Measurements from ENCODE around the gene CACHD1.
"Not testable (repeated sequence)": the region's sequence is repeated elsewhere in the genome, so short reads cannot be mapped to it uniquely, and the experiment has no call there.

The CACHD1 gene

GRCh38 chr1:64703600-64703999, 233.7 kb downstream of the CACHD1 start:
- no peak overlapping the region for H3K4me3 ChIP-seq (ENCODE audit: low read depth, low read length)
- DNase-seq (ENCODE audit: low read depth), result no peak

DNA sequence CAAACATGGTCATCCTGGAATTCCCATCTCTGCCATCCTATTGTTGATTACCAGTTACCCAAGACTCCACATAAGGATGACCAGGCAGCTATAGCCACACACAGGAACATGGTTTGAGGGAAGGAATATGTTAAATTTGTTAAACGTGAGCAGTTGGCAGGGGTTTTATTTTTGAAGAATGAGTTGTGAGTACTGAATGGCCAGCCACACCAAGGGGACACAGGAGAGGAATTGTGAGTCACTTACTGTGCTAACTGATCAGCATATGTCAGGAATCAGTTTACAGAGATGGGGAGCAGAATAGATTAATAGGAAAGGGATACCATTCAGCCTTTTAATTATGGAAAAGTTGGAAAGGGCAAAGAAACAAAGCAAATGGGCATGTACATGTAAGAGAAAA, 235.7 kb downstream of the CACHD1 start:
- no peak for DNase-seq (ENCODE audit: low read depth)

DNA sequence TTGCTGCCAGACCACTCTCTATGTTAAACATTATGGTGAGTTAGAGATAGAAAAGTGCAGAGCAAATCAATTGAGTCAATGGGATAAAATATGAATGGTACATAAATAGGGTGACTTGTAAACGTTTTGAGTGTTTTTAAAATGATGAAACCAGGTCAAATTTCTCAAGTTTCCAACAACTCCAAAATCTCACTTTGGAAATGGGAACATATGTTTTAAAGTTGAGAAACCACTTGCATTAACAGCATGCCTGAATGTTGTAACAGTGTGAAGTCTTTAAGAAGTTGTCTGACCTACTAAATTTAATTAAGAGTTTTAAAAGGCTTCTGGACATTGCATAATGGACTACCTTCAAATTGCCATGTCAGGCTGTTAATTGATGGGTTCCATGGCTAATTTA, 241.3 kb downstream of the CACHD1 start:
- no peak overlapping the region for H3K4me3 ChIP-seq (ENCODE audit: low read depth, low read length)
- DNase-seq (ENCODE audit: low read depth), result no peak

More for the DNA sequence above, 235.7 kb downstream of the CACHD1 start:
- no peak overlapping the region for H3K4me3 ChIP-seq (ENCODE audit: low read depth, low read length)

DNA sequence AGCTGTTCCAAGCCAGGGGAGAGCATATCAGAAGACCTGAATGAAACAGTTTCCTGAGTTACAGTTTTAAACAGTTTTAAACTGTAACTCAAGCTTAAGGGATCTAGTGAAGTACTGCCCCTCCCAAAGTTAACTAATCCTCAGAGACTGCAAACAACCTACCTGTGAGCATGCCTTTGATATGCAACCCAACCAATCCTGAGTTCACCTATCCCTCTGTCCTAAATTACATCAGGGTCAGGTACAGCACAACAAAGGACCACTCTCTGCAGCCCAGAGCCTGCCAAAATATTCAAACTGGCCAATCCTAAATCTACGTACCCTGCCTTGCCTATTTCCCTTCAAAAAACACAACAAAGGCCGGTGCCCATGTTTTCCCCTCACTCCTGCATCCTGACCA, 242.1 kb downstream of the CACHD1 start:
- DNase-seq (ENCODE audit: low read depth), result no peak
- no peak overlapping the region for H3K4me3 ChIP-seq (ENCODE audit: low read depth, low read length)

DNA sequence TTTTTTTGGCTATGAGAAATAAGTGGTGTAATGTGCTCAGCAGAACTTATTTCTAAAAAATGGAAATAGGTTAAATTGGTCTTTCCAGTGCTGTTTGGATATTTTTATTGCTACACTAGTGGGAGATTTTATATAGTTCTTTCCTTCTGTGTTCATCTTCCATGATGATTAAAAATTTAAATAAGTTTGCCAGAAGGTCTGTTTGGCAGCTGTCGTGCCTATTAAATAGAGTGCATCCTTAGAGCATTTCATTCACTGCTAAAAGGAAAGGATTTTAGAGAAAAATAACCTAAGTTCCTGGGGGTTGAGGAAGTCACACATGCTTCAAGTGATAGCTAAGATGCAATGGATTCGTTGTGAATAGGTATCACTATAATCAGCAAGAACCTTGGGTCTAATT, 245.3 kb downstream of the CACHD1 start:
- no peak overlapping the region for H3K4me3 ChIP-seq (ENCODE audit: low read depth, low read length)
- DNase-seq (ENCODE audit: low read depth), result no peak

DNA sequence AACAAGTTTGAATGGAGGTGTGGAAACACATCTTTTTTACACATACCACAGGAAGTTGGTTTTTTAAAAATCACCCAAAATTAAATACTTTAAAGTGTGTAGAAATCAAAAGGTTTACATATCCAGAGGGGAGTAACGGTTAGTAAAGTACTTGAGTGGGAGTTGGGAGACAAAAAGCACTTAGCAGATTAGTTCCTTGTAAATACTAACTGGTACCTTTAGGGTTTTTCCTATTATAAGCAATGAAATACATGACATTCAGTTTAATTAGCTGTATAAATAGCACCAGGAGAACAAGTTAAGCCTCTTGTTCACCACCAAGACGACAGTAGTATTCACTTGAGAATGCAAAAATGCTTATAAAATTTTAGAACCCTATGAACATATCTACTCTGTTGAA, 251.2 kb downstream of the CACHD1 start:
- DNase-seq (ENCODE audit: low read depth), result no peak
- H3K4me3 ChIP-seq (ENCODE audit: low read depth, low read length), result no peak overlapping the region

- no peak for DNase-seq (ENCODE audit: low read depth)
- H3K4me3 ChIP-seq (ENCODE audit: low read depth, low read length), result no peak overlapping the region
These were observed 251.7 kb downstream of the CACHD1 start for GRCh38 chr1:64721576-64722145.

- no peak overlapping the region for H3K4me3 ChIP-seq (ENCODE audit: low read depth, low read length)
These were observed 257.9 kb downstream of the CACHD1 start for GRCh38 chr1:64727861-64728260.

GRCh38 chr1:64733581-64734286, 263.8 kb downstream of the CACHD1 start:
- no peak for DNase-seq (ENCODE audit: low read depth)
- no peak overlapping the region for H3K4me3 ChIP-seq (ENCODE audit: low read depth, low read length)

More at GRCh38 chr1:64727861-64728260, 257.9 kb downstream of the CACHD1 start:
- DNase-seq (ENCODE audit: low read depth), result no peak

- no peak overlapping the region for H3K4me3 ChIP-seq (ENCODE audit: low read depth, low read length)
- DNase-seq (ENCODE audit: low read depth), result no peak
These were observed 264.3 kb downstream of the CACHD1 start for GRCh38 chr1:64734287-64734652.

DNA sequence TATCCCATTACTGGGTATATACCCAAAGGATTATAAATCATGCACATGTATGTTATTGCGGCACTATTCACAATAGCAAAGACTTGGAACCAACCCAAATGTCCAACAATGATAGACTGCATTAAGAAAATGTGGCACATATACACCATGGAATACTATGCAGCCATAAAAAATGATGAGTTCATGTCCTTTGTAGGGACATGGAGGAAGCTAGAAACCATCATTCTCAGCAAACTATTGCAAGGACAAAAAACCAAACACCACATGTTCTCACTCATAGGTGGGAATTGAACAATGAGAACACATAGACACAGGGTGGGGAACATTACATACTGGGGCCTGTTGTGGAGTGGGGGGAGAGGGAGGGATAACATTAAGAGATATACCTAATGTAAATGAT, 270.8 kb downstream of the CACHD1 start:
- not testable (repeated sequence) for H3K4me3 ChIP-seq (ENCODE audit: low read depth, low read length); DNase-seq (ENCODE audit: low read depth)

Data from skeletal muscle cell (primary cell).